KOPT-K1 (cell line): ENCODE measurements around the gene THOC6.
"Not testable (repeated sequence)": the region's sequence is repeated elsewhere in the genome, so short reads cannot be mapped to it uniquely, and the experiment has no call there.

Experiments
- H3K27ac ChIP-seq: fragments of 200-600 bp; sonication (generic); 2 replicates; pipeline ENCODE4 v1.5.1; 2016; ENCODE audit warnings: antibody characterized with exemption, mild to moderate bottlenecking, low read depth, low read length; ENCODE audit not compliant: poor library complexity, severe bottlenecking
- H3K36me3 ChIP-seq: fragments of 200-600 bp; sonication (generic); 2 replicates; pipeline ENCODE4 v1.5.1; 2017; ENCODE audit warnings: antibody characterized with exemption, mild to moderate bottlenecking, low read length, moderate library complexity; ENCODE audit not compliant: insufficient read depth
- H3K9me3 ChIP-seq: fragments of 200-600 bp; sonication (generic); 2 replicates; pipeline ENCODE4 v1.5.1; 2017; ENCODE audit warnings: antibody characterized with exemption, low read length, mild to moderate bottlenecking; ENCODE audit not compliant: insufficient read depth, poor library complexity, severe bottlenecking

The THOC6 gene

DNA sequence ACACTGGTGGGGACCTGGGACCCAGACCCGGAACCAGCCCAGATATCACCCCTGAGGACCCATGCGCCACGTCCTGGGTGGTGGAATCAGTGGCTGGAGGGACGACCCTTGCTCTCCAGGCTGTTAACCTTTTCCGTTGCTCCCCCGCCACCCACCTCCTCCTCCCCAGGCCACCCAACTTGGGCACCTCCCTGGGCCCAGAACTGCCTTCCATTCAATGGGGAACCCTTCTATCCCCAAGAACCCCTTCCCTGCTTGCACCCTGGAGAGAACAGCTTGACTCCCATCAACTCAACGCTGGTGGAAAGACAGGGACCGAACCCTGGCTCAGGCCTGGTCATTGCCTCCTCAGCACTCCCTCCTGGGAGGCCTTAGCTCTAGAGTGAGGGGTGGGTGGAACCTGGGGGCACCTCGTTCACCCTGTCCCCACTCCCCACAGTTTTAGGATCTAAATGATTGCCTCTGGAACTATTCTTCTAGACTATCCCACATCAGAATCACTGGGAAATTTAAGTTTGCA, 35.9 kb downstream of the THOC6 start:
- Histone ChIP-seq H3K36me3 (no peaks in the 10 kb centered on the region; the same call in 1 of the 2 replicates), H3K27ac (peak overlapping the region; percentile 80), H3K9me3 (no peaks in the 10 kb centered on the region)

GRCh38 chr16:3060339-3061127, 36.7 kb downstream of the THOC6 start:
- peak overlapping the region; percentile 80 for H3K27ac ChIP-seq

DNA sequence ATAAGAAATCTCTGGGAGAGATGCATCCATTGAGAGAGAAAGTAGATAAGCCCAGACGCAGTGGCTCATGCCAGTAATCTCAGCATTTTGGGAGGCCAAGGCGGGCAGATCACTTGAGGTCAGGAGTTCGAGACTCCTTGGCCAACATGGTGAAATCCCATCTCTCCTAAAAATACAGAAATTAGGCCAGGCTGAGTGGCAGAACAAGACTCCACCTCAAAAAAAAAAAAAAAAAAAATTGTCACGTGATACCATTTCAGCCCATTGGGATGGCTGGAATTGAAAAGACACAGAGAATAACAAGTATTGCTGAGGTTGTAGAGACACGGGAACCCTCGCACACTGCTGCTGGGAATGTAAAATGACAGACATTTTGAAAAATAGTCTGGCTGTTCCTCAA, 38.7 kb downstream of the THOC6 start:
- Histone ChIP-seq H3K36me3 (peaks cover 4% of the 10 kb centered on the region; the same call in 1 of the 2 replicates), H3K9me3 (no peaks in the 10 kb centered on the region), H3K27ac (no peak overlapping the region)

More at GRCh38 chr16:3060339-3061127, 36.7 kb downstream of the THOC6 start:
- Histone ChIP-seq H3K36me3 (no peaks in the 10 kb centered on the region; the same call in 1 of the 2 replicates), H3K9me3 (no peaks in the 10 kb centered on the region)

DNA sequence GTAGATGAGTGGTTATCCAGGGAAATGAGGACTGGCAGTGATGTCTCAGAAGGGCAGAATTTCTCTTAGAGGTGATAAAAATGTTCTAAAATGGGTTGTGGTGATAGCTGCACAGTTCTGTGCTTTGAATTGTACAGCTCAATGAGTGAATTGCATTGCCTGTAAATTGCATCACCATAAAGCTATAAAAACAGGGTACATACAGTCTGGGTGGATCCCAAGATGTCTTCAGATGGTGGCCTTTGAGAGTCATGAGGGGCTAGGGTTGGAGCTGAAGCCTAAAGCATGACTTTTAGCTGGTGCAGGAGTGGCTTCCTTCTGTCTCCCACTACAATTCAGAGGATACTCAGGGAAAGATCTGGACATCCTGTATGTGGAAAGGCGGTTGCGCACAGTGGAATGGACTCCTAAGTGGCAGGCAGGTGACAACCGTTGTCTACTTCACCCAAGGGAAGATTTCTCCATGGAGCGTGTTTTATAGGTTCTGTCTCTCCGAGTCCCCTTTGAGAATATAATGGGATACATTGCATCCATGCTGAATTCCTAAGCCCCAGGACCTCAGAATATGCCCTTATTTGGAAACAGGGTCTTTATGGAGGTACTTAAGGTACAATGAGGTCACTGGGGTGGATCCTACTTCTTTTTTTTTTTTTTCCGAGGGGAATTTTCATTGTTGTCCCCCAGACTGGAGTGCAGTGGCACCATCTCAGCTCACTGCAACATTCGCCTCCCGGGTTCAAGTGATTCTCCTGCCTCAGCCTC, 40.0 kb downstream of the THOC6 start:
- H3K36me3 ChIP-seq: peaks cover 17% of the 10 kb centered on the region
- no peak overlapping the region for H3K27ac ChIP-seq
- no peaks in the 10 kb centered on the region for H3K9me3 ChIP-seq

GRCh38 chr16:3065069-3065741, 41.4 kb downstream of the THOC6 start, which contains the start of gene IL32:
Gene IL32, plus strand, starts transcription at chr16:3065640. Its CDS starts 172 bp downstream, at chr16:3065812.
- H3K36me3 ChIP-seq: peaks cover 28% of the 10 kb centered on the region
- H3K27ac ChIP-seq: peak within 1 kb of the TSS; percentile 76
- H3K9me3 ChIP-seq: no peaks in the 10 kb centered on the region

- Histone ChIP-seq H3K36me3 (peaks cover 28% of the 10 kb centered on the region), H3K27ac (peak overlapping the region; percentile 76), H3K9me3 (no peaks in the 10 kb centered on the region)
These were observed 42.1 kb downstream of the THOC6 start for GRCh38 chr16:3065742-3066439.

GRCh38 chr16:3066440-3066748, 42.6 kb downstream of the THOC6 start:
- Histone ChIP-seq H3K27ac (peak overlapping the region; percentile 76), H3K9me3 (no peaks in the 10 kb centered on the region), H3K36me3 (peaks cover 28% of the 10 kb centered on the region)

- H3K27ac ChIP-seq: peak overlapping the region; percentile 76
- H3K36me3 ChIP-seq: peaks cover 28% of the 10 kb centered on the region
- no peaks in the 10 kb centered on the region for H3K9me3 ChIP-seq
These were observed 44.7 kb downstream of the THOC6 start for GRCh38 chr16:3068487-3068886.

- peak overlapping the region; percentile 69 for H3K27ac ChIP-seq
- peaks cover 28% of the 10 kb centered on the region for H3K36me3 ChIP-seq
- H3K9me3 ChIP-seq: not testable (repeated sequence)
These were observed 45.3 kb downstream of the THOC6 start for GRCh38 chr16:3069146-3069545.

DNA sequence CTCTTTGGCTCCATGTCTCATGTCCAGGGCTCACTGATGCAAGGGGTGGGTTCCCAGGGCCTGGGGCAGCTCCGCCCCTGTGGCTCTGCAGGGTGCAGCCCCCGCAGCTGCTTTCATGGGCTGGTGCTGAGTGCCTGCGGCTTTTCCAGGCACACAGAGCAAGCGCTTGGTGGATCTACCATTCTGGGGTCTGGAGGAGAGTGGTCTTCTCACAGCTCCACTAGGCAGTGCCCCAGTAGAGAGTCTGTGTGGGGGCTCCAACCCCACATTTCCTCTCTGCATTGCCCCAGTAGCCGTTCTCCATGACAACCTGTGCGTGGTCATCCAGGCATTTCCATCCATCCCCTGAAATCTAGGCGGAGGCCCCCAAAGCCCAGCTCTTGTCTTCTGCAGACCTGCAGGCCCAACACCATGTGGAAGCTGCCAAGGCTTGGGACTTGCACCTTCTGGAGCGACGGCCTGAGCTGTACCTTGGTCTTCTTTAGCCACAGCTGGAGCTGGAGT, 46.8 kb downstream of the THOC6 start:
- Histone ChIP-seq H3K36me3 (peaks cover 28% of the 10 kb centered on the region), H3K27ac (peak overlapping the region; percentile 69), H3K9me3 (no peaks in the 10 kb centered on the region)

GRCh38 chr16:3071655-3072054, 47.8 kb downstream of the THOC6 start:
- Histone ChIP-seq H3K27ac (peak overlapping the region; percentile 69), H3K36me3 (peaks cover 28% of the 10 kb centered on the region), H3K9me3 (no peaks in the 10 kb centered on the region)

DNA sequence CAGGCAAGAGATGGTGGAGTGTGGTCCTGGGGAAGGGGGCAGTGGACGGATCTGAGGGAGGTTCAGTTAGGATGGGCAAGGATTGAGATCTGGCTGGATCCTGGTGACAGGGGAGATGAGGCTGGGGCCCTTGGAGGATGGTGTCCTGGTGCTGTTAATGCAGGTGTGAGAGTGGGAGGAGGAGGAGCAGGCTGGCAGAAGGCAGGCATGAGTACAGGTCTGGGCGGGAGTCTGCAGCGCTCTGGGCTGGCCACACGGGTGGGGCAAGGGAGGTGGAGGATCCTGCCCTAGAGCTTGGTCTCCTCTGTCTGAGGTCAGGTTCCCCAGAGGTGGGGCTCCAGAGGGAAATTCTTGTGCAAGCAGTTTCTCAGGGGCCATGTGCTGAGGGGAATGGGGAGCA, 48.3 kb downstream of the THOC6 start:
- not testable (repeated sequence) for H3K9me3 ChIP-seq
- Histone ChIP-seq H3K27ac (peak overlapping the region; percentile 69), H3K36me3 (peaks cover 28% of the 10 kb centered on the region)

DNA sequence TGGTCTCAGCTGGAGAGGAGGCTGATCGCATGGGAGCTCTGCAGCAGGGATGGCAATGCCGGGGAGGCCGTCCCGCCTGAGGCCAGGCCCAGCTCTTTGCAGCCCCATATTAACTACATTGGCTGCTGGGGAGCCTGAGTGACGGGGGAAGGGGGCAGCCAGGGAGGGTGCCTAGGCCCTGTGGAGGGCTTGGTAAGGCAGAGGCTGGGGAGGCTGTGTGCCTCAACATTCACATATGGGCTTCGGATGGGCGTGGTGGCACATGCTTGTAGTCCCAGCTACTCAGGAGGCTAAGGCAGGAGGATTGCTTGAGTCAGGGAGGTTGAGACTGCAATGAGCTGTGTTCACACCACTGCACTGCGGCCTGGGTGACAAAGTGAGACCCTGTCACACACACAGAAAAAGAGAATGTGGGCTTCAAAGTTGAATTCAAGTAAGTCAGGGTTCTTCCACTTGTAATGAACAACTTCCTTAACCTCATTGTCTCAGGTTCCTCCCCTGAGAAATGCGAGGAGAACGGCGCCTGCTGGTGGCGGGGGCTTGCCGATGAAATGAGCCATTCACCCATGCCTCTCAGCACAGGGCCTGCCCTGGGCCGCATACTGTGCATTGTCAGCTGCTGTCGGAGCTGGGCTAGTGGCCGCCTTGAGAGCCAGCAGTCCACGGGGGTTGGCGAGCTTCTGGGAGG, 48.9 kb downstream of the THOC6 start:
- H3K36me3 ChIP-seq: peaks cover 22% of the 10 kb centered on the region
- H3K27ac ChIP-seq: peak overlapping the region; percentile 99
- H3K9me3 ChIP-seq: not testable (repeated sequence)

GRCh38 chr16:3073448-3073847, 49.6 kb downstream of the THOC6 start:
- Histone ChIP-seq H3K36me3 (peaks cover 14% of the 10 kb centered on the region), H3K9me3 (no peaks in the 10 kb centered on the region), H3K27ac (peak overlapping the region; percentile 99)
